IMR-90 (cell line): ENCODE measurements around the gene PRELID3B. TPM values are rescaled to one million over a fixed set of nuclear protein-coding genes. Genes with fewer than 3 reads are reported as not detected.

Experiments
- ATAC-seq: fragments of 200-7000 bp; cut with Tn5 transposase; 2 replicates; pipeline ENCODE4 v1.9.1; 2020; ENCODE audit warnings: low read depth, mild to moderate bottlenecking, moderate library complexity
- BruUV-seq: library from RNA; stranded (reverse); fragments of 400-500 nt; replicated peaks from 2 replicates; lab custom pipeline; 2021; lab: Mats Ljungman, UMichigan
- CTCF ChIA-PET: fragments of 300-600 bp; formaldehyde crosslinking; extraction: SDS; loops from one replicate; lab custom pipeline; 2021; ENCODE audit warnings: antibody characterized with exemption; lab: Yijun Ruan, JAX
- POLR2A ChIA-PET: fragments of 300-600 bp; sonication (Branson Sonifier 250); formaldehyde crosslinking; loops from one replicate; lab custom pipeline; 2022; ENCODE audit warnings: antibody characterized with exemption; ENCODE audit not compliant: unreplicated experiment; lab: Charles Lee
- DNase-seq: peaks from one replicate; pipeline ENCODE4 v3.0.0; 2013
- H2AFZ ChIP-seq: replicated peaks from 2 replicates; pipeline ENCODE3; 2013; ENCODE audit warnings: low read length, mild to moderate bottlenecking; ENCODE audit not compliant: poor library complexity
- H2AK5ac ChIP-seq: 2 replicates; pipeline ENCODE4 v1.6.1; 2013; ENCODE audit warnings: low read depth, low read length, inconsistent platforms
- H2AK9ac ChIP-seq: replicated peaks from 2 replicates; pipeline ENCODE3; 2013; ENCODE audit warnings: mild to moderate bottlenecking, low read depth, low read length, moderate library complexity; ENCODE audit not compliant: poor library complexity
- H2BK120ac ChIP-seq: 2 replicates; pipeline ENCODE4 v1.6.1; 2013; ENCODE audit warnings: low read depth, low read length, inconsistent platforms
- H2BK15ac ChIP-seq: 3 replicates; pipeline ENCODE4 v1.6.1; 2013; ENCODE audit warnings: low read depth, low read length, inconsistent platforms
- H2BK20ac ChIP-seq: 2 replicates; pipeline ENCODE4 v1.6.1; 2013; ENCODE audit warnings: low read depth, mild to moderate bottlenecking, inconsistent platforms, low read length, moderate library complexity
- H2BK5ac ChIP-seq: 2 replicates; pipeline ENCODE4 v1.6.1; 2013; ENCODE audit warnings: mild to moderate bottlenecking, low read depth, low read length, inconsistent platforms; ENCODE audit not compliant: poor library complexity, severe bottlenecking
- H3K14ac ChIP-seq: replicated peaks from 2 replicates; pipeline ENCODE4 v1.6.1; 2013; ENCODE audit warnings: low read depth, low read length, inconsistent platforms
- H3K18ac ChIP-seq: 2 replicates; pipeline ENCODE4 v1.6.1; 2013; ENCODE audit warnings: low read depth, low read length, control low read depth
- H3K23ac ChIP-seq: 2 replicates; pipeline ENCODE4 v1.6.1; 2013; ENCODE audit warnings: low read depth, low read length, inconsistent platforms
- H3K27ac ChIP-seq: 2 replicates; pipeline ENCODE4 v1.5.1; 2013; ENCODE audit warnings: mild to moderate bottlenecking, control low read depth, low read length; ENCODE audit not compliant: insufficient read depth
- H3K27me3 ChIP-seq: 2 replicates; pipeline ENCODE4 v1.6.1; 2013; ENCODE audit warnings: low read length; ENCODE audit not compliant: control insufficient read depth, insufficient read depth
- H3K36me3 ChIP-seq: 2 replicates; pipeline ENCODE4 v1.6.1; 2013; ENCODE audit warnings: low read length, mixed read lengths; ENCODE audit not compliant: control insufficient read depth, insufficient read depth
- H3K4ac ChIP-seq: 2 replicates; pipeline ENCODE4 v1.6.1; 2013; ENCODE audit warnings: low read depth, low read length, inconsistent platforms
- H3K4me1 ChIP-seq: 2 replicates; pipeline ENCODE4 v1.6.1; 2013; ENCODE audit warnings: low read length, mixed read lengths; ENCODE audit not compliant: control insufficient read depth, insufficient read depth
- H3K4me2 ChIP-seq: 2 replicates; pipeline ENCODE4 v1.6.1; 2013; ENCODE audit warnings: low read depth, mild to moderate bottlenecking, control low read depth, low read length, moderate library complexity
- H3K4me3 ChIP-seq: 2 replicates; pipeline ENCODE4 v1.5.1; 2013; ENCODE audit warnings: low read depth, mild to moderate bottlenecking, control low read depth, low read length, moderate library complexity; ENCODE audit not compliant: insufficient read depth
- H3K56ac ChIP-seq: 2 replicates; pipeline ENCODE4 v1.6.1; 2013; ENCODE audit warnings: low read length, inconsistent platforms; ENCODE audit not compliant: insufficient read depth; ENCODE audit errors: extremely low read depth
- H3K79me1 ChIP-seq, 2 experiments: 2 replicates each; pipeline ENCODE4 v1.6.1; 2013; ENCODE audit warnings: low read length in 2 of 2, inconsistent platforms in 1 of 2, low read depth in 1 of 2
- H3K9ac ChIP-seq: 2 replicates; pipeline ENCODE4 v1.6.1; 2013; ENCODE audit warnings: low read depth, low read length, control low read depth
- H3K9me1 ChIP-seq: 2 replicates; pipeline ENCODE4 v1.6.1; 2013; ENCODE audit warnings: low read length, inconsistent platforms; ENCODE audit not compliant: insufficient read depth
- H3K9me3 ChIP-seq: 2 replicates; pipeline ENCODE4 v1.6.1; 2013; ENCODE audit warnings: low read length; ENCODE audit not compliant: control insufficient read depth, insufficient read depth
- H4K20me1 ChIP-seq: 2 replicates; pipeline ENCODE4 v1.6.1; 2013; ENCODE audit warnings: low read length, inconsistent platforms; ENCODE audit not compliant: insufficient read depth
- H4K5ac ChIP-seq: 2 replicates; pipeline ENCODE4 v1.6.1; 2013; ENCODE audit warnings: mild to moderate bottlenecking, low read depth, low read length, control low read depth
- H4K8ac ChIP-seq, 2 experiments: 2 replicates each; pipeline ENCODE4 v1.6.1; 2013; ENCODE audit warnings: low read depth in 2 of 2, low read length in 2 of 2, control low read depth in 1 of 2, inconsistent platforms in 1 of 2
- H4K91ac ChIP-seq: 2 replicates; pipeline ENCODE4 v1.6.1; 2013; ENCODE audit warnings: low read depth, low read length, inconsistent platforms; ENCODE audit not compliant: insufficient read depth
- CTCF ChIP-seq: conservative IDR thresholded peaks from 2 replicates; pipeline ENCODE4 v1.5.1; 2012; ENCODE audit warnings: mild to moderate bottlenecking, low read depth, low read length, improper control_type of control experiment
- ELK1 ChIP-seq: fragments of 150-350 bp; IDR thresholded peaks from 2 replicates; pipeline ENCODE4 v1.6.1; 2016; ENCODE audit warnings: low read depth, mild to moderate bottlenecking, low read length, moderate library complexity, borderline replicate concordance
- POLR2A ChIP-seq: IDR thresholded peaks from 2 replicates; pipeline ENCODE4 v1.6.1; 2012; ENCODE audit warnings: mild to moderate bottlenecking, low read depth, low read length
- RFX5 ChIP-seq: IDR thresholded peaks from 2 replicates; pipeline ENCODE4 v1.8.0; 2012; ENCODE audit warnings: low read depth, mild to moderate bottlenecking, low read length, moderate library complexity
- SMC3 ChIP-seq: fragments of 150-350 bp; IDR thresholded peaks from 2 replicates; pipeline ENCODE4 v1.6.1; 2016; ENCODE audit warnings: low read depth, mild to moderate bottlenecking, antibody characterized with exemption, low read length, moderate library complexity
- WGBS, 2 experiments: methylation state at CpG; one replicate each; pipeline versions ENCODE4 v1.1.5 to v1.1.7; 2013; ENCODE audit warnings: missing lambda C conversion rate in 2 of 2; ENCODE audit not compliant: insufficient read length in 1 of 2; ENCODE audit errors: extremely low coverage in 2 of 2; 5-methylcytosine and 5-hydroxymethylcytosine counted together
- dilution Hi-C: fragments of 300-500 bp; cut with HindIII; formaldehyde crosslinking; loops from one replicate; pipeline ENCODE4 v1.14.3; 2018; ENCODE audit warnings: low sequenced_read_pairs; ENCODE audit not compliant: unreplicated experiment
- in situ Hi-C: fragments of 300-500 bp; cut with MboI; formaldehyde crosslinking; loops from 3 replicates; pipeline ENCODE4 v1.14.3; 2019; ENCODE audit warnings: low sequenced_read_pairs, inconsistent platforms, mixed read lengths
- intact Hi-C: fragments of 100-400 bp; cut with micrococcal nuclease; formaldehyde crosslinking; loops from 2 replicates; pipeline ENCODE4 v1.10.0; 2022
- polyA plus RNA-seq, 3 experiments: library from polyadenylated mRNA; depleted of rRNA; stranded (reverse); fragments of >200 nt; gene quantifications; 2 replicates each; pipeline ENCODE4 v1.2.3, GENCODE V29; 2012; ENCODE audit warnings: low replicate concordance in 1 of 3
- total RNA-seq: library from RNA; depleted of rRNA; stranded (reverse); fragments of >200 nt; gene quantifications from 2 replicates; pipeline ENCODE4 v1.2.3, GENCODE V29; 2012

PRELID3B gene
- total and polyA plus RNA-seq, 2 of the 4 experiments (the other 2 are of a cell fraction), result 24.8 to 41.9 TPM

- Histone ChIP-seq H2BK15ac (no peak overlapping the region), H2BK120ac (no peak overlapping the region), H3K27ac (no peak overlapping the region), H2AK5ac (no peak overlapping the region), H2BK5ac (no peak overlapping the region), H4K91ac (no peak overlapping the region), H3K9me1 (no peaks in the 10 kb centered on the region), H3K4ac (no peak overlapping the region), H2AK9ac (no peak overlapping the region), H2AFZ (no peak overlapping the region), H4K20me1 (no peaks in the 10 kb centered on the region), H3K4me1 (no peaks in the 10 kb centered on the region), H3K27me3 (peaks cover 13% of the 10 kb centered on the region), H2BK20ac (no peak overlapping the region), H3K23ac (no peak overlapping the region), H3K9me3 (no peaks in the 10 kb centered on the region), H3K56ac (no peak overlapping the region), H3K9ac (no peak overlapping the region), H3K4me3 (no peak overlapping the region), H3K79me1 (no peaks in the 10 kb centered on the region), H3K36me3 (no peaks in the 10 kb centered on the region), H4K8ac (no peak overlapping the region), H3K18ac (no peak overlapping the region), H3K4me2 (no peak overlapping the region), H3K14ac (no peak overlapping the region), H4K5ac (no peak overlapping the region)
- WGBS, 2 experiments, result no CpG with 5 or more reads among the region's 1 CpG
- in situ Hi-C loops, result no loop called here
- dilution Hi-C loops, result no loop called here
- no TSS peak for BruUV-seq
- DNase-seq, result no peak
- CTCF ChIA-PET, result no interaction called here
- POLR2A ChIA-PET, result no interaction called here
- no peak for ATAC-seq
- no peak for TF ChIP-seq CTCF
- no peak for TF ChIP-seq SMC3
- TF ChIP-seq POLR2A, result no peak
- TF ChIP-seq ELK1, result no peak
- no peak for TF ChIP-seq RFX5
- intact Hi-C loops, result no loop called here
These were observed 35.1 kb upstream of the PRELID3B start for GRCh38 chr20:59077705-59078104.
